ENCODE data around the gene ELF2.
"Not testable (repeated sequence)": the region's sequence is repeated elsewhere in the genome, so short reads cannot be mapped to it uniquely, and the experiment has no call there.

ELF2 gene

DNA sequence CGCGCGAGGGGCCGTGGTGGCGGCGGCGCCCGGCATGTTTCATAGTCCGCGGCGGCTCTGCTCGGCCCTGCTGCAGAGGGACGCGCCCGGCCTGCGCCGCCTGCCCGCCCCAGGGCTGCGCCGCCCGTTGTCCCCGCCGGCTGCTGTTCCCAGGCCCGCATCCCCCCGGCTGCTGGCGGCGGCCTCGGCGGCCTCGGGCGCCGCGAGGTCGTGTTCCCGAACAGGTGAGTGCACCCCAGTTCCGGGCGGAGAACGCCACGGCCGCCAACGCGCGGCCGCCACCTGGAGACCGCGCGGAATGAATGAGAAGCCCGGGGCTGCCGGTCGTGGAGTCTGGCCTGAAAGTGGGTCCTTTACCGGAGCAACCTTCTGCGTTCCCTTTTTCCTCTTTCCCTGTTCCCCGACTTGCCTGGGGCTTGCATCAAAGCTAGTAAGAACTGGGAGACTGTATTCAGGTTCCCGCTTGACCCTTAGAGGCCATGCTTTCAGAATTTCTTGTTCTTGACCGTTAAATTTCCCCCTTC, 161.0 kb downstream of the ELF2 start:
- DNase-seq, result no peak

DNA sequence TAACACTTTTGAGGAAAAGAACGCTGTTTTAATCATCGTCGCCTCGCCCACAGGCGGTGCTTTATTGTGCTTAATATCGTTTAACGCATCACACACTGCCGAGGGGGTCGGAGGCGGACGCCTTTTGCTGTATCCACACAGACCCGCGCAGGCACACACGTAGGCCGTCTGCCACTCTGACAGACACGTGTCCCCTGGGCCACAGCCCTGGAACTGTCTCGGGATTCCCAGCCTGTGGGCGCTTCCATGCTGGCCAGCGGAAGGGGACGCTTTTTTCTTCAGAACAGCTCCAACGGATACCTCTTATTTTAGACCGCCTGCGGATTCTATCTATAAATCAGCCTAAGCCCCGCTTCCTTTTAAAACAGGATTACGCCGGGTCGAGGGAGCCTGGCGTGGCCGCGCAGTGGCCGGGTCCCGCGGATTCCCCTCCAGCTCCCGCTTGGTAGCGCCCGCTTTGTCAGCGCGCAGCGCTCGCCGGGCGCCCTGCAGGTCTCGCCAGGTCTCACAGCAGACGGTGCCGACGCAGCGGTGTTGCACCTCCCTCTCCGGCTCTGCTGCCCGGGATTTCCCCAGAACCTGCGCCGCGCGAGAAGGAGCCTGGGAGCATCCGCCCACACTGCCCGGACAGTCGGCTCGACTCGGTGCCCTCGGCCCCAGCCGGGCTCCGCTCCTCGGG, 161.6 kb downstream of the ELF2 start, which contains the start of gene NOCT:
Gene NOCT, plus strand, starts transcription at position 513 of the 679 bp plus-strand sequence. CDS start 201 bp downstream, outside the sequence.
- peak; percentile 51 for DNase-seq

DNA sequence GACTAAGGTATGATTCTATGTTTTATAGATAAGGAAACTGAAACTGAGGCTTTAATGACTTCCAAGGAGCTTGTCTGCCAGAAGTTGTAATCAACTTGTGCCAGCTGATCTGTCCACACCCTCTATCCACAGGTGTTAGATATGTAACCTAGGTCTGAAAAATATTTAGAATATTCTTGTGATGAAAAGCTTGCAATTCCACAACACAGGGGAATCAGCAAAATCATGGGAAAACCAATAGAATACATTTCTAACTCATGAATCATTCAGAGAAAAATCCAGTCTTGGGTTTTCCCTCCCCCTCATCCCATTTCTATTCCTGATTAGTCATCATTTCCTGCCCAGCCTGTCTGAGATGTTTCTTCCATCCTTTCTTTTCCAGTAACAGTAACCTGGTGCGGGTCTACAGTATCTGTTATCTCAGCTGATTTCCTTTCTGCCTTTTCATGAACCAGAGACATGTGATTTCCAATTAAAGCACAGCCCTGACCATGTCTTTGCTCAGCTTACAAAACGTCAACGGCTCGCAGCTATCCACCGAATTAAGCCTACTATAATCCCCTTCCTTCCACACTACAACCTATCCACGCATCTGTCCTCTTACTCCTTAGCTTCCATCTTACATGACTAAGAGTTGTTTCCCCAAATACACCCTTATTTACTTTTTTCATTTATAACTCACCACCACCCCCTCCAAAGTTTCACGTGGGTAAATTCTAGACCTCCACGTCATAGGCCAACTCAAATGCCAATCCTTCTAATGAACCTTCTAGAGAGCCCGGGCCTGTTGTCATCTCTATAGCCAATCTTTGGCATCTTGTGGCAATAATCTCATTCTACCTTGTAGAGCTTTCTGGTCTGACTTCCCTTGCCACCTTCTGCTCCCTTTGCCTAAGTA, 162.4 kb downstream of the ELF2 start:
- no peak for DNase-seq

DNA sequence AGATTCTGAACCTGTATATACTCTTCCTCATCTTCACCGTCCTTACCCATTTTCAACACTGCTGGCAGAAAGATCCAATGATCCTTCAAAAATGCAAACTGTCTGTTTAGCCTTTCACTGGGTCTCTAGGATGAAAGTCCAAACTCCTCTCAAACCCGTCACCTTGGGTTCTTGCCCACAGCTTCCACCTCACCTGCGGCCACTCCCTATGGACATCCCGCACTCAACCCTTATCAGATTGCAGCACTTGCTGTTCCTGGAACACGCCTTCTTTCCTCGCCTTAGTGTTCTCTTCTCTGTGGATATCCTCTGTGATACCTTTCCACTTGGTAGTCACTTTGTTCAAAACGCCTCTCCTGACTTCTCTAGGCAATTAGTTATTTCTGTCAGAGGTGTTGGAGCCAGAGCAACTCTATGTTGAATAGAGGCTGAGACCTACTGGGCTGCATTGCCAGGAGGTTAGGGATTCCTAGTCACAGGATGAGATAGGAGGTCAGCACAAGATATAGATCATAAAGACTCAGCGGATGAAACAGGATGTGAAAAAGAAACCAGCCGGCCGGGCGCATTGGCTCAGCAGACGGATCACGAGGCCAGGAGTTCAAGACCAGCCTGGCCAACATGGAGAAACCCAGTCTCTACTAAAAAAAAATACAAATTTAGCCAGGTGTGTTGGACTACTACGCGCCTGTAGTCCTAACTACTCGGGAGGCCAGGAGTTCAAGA, 165.6 kb downstream of the ELF2 start:
- DNase-seq, result no peak

- no peak for DNase-seq
Measured at GRCh38 chr4:139009702-139010101, 167.3 kb downstream of the ELF2 start.

- not testable (repeated sequence) for DNase-seq
Measured at GRCh38 chr4:139008278-139008677, 168.7 kb downstream of the ELF2 start.

GRCh38 chr4:139007640-139008039, 169.4 kb downstream of the ELF2 start:
- DNase-seq, result no peak
